ENCODE measurements around the gene RALGPS1.

RALGPS1 gene

DNA sequence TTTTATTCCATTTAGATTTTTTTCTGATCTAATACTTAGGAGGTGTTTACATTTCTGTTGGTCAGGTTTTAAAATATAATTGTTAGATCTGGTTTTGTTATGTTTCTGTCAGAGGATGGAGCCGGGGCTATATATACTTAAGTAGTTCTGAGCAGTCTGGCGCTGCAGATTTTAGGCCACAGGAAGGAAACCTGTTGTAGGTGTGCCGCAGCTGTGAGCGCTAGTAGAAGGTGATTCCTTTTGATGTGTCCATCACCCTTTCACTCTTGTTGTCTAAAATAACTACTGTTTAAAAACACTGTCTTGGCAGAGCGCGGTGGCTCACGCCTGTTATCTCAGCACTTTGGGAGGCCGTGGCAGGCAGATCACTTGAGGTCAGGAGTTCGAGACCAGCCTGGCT, 37.2 kb upstream of the RALGPS1 start:
- in situ Hi-C loops (cut with MboI; ENCODE audit: low sequenced_read_pairs, unreplicated experiment) = no loop called here
- TF ChIP-seq, protein P1, sequence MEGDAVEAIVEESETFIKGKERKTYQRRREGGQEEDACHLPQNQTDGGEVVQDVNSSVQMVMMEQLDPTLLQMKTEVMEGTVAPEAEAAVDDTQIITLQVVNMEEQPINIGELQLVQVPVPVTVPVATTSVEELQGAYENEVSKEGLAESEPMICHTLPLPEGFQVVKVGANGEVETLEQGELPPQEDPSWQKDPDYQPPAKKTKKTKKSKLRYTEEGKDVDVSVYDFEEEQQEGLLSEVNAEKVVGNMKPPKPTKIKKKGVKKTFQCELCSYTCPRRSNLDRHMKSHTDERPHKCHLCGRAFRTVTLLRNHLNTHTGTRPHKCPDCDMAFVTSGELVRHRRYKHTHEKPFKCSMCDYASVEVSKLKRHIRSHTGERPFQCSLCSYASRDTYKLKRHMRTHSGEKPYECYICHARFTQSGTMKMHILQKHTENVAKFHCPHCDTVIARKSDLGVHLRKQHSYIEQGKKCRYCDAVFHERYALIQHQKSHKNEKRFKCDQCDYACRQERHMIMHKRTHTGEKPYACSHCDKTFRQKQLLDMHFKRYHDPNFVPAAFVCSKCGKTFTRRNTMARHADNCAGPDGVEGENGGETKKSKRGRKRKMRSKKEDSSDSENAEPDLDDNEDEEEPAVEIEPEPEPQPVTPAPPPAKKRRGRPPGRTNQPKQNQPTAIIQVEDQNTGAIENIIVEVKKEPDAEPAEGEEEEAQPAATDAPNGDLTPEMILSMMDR (IDR thresholded peaks at IDR 0.05; ENCODE audit: borderline replicate concordance, control extremely low read depth, extremely low read depth, insufficient read depth, missing control alignments) = no peak

GRCh38 chr9:126879288-126879687, 35.3 kb upstream of the RALGPS1 start:
- in situ Hi-C loops (cut with MboI; ENCODE audit: low sequenced_read_pairs, unreplicated experiment) = no loop called here
- DNase-seq (ENCODE audit: low spot score) = no peak
- TF ChIP-seq, protein P1 (IDR thresholded peaks at IDR 0.05; ENCODE audit: borderline replicate concordance, control extremely low read depth, extremely low read depth, insufficient read depth, missing control alignments) = no peak

More for the DNA sequence above, 37.2 kb upstream of the RALGPS1 start:
- DNase-seq (ENCODE audit: low spot score) = no peak

DNA sequence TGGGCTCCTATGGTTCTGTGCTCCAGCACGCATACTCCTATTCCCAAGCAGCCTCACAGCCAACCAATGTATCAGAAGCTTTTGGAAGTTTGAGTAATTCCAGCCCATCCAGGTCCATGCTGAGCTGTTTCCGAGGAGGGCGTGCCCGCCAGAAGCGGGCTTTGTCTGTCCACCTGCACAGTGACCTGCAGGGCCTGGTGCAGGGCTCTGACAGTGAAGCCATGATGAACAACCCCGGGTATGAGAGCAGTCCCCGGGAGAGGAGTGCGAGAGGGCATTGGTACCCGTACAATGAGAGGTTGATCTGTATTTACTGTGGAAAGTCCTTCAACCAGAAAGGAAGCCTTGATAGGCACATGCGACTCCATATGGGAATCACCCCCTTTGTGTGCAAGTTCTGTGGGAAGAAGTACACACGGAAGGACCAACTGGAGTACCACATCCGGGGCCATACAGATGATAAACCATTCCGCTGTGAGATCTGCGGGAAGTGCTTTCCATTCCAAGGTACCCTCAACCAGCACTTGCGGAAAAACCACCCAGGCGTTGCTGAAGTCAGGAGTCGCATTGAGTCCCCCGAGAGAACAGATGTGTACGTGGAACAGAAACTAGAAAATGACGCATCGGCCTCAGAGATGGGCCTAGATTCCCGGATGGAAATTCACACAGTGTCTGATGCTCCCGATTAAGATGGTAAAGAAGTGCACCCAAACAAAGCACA, 34.2 kb upstream of the RALGPS1 start:
- TF ChIP-seq, protein P1 (IDR thresholded peaks at IDR 0.05; ENCODE audit: borderline replicate concordance, control extremely low read depth, extremely low read depth, insufficient read depth, missing control alignments) = no peak
- in situ Hi-C loops (cut with MboI; ENCODE audit: low sequenced_read_pairs, unreplicated experiment) = no loop called here
- no peak for DNase-seq (ENCODE audit: low spot score)

- no peak for DNase-seq (ENCODE audit: low spot score)
- TF ChIP-seq, protein P1 (IDR thresholded peaks at IDR 0.05; ENCODE audit: borderline replicate concordance, control extremely low read depth, extremely low read depth, insufficient read depth, missing control alignments) = no peak
- in situ Hi-C loops (cut with MboI; ENCODE audit: low sequenced_read_pairs, unreplicated experiment) = no loop called here
Observed at GRCh38 chr9:126880947-126881332, 33.6 kb upstream of the RALGPS1 start.

DNA sequence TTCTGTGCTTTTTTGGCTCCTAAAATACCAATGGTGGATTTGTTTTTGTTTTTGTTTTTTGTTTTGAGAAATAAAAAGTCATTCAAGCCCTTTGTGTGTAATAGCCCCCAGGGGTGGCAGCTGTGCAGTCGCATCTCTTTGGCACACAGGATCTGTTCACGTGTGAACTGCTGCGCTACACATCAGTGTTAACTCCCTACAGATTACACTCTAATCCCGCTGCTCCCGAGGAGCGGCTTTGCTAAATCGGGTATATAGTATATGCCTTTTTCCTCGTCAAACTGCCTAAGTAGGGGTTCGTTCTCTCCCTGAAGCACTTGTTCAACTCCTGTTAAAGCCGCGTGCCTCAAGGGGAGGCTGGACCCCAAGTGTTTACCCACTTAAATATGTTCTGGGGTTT, 31.8 kb upstream of the RALGPS1 start:
- TF ChIP-seq, protein P1 (IDR thresholded peaks at IDR 0.05; ENCODE audit: borderline replicate concordance, control extremely low read depth, extremely low read depth, insufficient read depth, missing control alignments) = no peak
- in situ Hi-C loops (cut with MboI; ENCODE audit: low sequenced_read_pairs, unreplicated experiment) = no loop called here
- DNase-seq (ENCODE audit: low spot score) = no peak

- TF ChIP-seq, protein P1 (IDR thresholded peaks at IDR 0.05; ENCODE audit: borderline replicate concordance, control extremely low read depth, extremely low read depth, insufficient read depth, missing control alignments) = no peak
- no peak for DNase-seq (ENCODE audit: low spot score)
- in situ Hi-C loops (cut with MboI; ENCODE audit: low sequenced_read_pairs, unreplicated experiment) = no loop called here
Observed at GRCh38 chr9:126883636-126884035, 30.9 kb upstream of the RALGPS1 start.
